Measurements from ENCODE around the gene LZIC. TPM values are rescaled to one million over a fixed set of nuclear protein-coding genes. Genes with fewer than 3 reads are reported as not detected.

The LZIC gene
- total and polyA plus RNA-seq, 9 of the 15 experiments (the other 6 are each of a cell fraction or from before 2014, with no cell fraction given) = 32.9 to 109 (median 61.7) TPM

DNA sequence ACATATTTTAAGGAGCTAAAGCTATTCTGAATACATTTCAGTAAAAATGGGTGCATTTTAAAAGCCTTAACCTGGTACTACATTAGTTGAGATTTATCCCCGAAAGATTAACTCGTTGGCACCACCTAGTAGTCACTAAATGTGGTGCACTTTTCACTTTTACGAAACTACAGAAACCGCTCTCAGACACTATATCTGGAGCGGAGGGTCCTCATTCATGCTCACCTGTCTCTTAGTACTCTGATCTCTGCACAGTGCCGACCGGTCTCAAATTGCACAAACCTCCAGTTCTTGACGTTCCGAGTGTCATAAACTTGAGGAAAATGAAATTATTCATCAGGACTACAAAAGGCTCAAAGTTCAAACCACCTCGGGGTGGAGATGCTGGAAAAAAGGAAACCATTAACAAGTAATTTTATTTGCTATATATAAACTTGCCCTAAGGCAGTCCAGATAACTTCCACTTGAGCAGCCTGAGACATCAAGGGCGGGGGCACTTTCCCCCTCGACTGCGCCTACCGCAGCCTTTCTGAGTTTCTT lies 722 bp downstream of the LZIC start (continued):
- TF ChIP-seq, protein P1, sequence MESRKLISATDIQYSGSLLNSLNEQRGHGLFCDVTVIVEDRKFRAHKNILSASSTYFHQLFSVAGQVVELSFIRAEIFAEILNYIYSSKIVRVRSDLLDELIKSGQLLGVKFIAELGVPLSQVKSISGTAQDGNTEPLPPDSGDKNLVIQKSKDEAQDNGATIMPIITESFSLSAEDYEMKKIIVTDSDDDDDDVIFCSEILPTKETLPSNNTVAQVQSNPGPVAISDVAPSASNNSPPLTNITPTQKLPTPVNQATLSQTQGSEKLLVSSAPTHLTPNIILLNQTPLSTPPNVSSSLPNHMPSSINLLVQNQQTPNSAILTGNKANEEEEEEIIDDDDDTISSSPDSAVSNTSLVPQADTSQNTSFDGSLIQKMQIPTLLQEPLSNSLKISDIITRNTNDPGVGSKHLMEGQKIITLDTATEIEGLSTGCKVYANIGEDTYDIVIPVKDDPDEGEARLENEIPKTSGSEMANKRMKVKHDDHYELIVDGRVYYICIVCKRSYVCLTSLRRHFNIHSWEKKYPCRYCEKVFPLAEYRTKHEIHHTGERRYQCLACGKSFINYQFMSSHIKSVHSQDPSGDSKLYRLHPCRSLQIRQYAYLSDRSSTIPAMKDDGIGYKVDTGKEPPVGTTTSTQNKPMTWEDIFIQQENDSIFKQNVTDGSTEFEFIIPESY (CRISPR knock-in tag; IDR thresholded peaks at IDR 0.05) = no peak
- no peak for TF ChIP-seq WHSC1 (IDR thresholded peaks at IDR 0.05; ENCODE audit: low read length)
- TF ChIP-seq BACH1 (tag; IDR thresholded peaks at IDR 0.05) = no peak
- no peak for TF ChIP-seq RNF2 (IDR thresholded peaks at IDR 0.05)
- no peak for TF ChIP-seq SLC30A9 (CRISPR knock-in tag; IDR thresholded peaks at IDR 0.05)
- no peak for TF ChIP-seq EZH2 (IDR thresholded peaks at IDR 0.05; ENCODE audit: borderline replicate concordance, low read depth, low read length)
- TF ChIP-seq MXI1 (IDR thresholded peaks at IDR 0.05; ENCODE audit: low read depth, low read length) = no peak
- TF ChIP-seq BRD9 (IDR thresholded peaks at IDR 0.05; ENCODE audit: low read depth, partially characterized antibody) = peak; percentile 36
- no peak for TF ChIP-seq PREB (CRISPR knock-in tag; IDR thresholded peaks at IDR 0.05)
- no peak for TF ChIP-seq MAFF (IDR thresholded peaks at IDR 0.05; ENCODE audit: low read length)
- TF ChIP-seq E2F8 (IDR thresholded peaks at IDR 0.05; ENCODE audit: low read depth, partially characterized antibody) = no peak
- no peak for TF ChIP-seq BMI1 (IDR thresholded peaks at IDR 0.05; ENCODE audit: low read length)
- no peak for TF ChIP-seq IRF9 (tag; IDR thresholded peaks at IDR 0.05)
- TF ChIP-seq, protein P2, sequence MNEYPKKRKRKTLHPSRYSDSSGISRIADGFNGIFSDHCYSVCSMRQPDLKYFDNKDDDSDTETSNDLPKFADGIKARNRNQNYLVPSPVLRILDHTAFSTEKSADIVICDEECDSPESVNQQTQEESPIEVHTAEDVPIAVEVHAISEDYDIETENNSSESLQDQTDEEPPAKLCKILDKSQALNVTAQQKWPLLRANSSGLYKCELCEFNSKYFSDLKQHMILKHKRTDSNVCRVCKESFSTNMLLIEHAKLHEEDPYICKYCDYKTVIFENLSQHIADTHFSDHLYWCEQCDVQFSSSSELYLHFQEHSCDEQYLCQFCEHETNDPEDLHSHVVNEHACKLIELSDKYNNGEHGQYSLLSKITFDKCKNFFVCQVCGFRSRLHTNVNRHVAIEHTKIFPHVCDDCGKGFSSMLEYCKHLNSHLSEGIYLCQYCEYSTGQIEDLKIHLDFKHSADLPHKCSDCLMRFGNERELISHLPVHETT (CRISPR knock-in tag; conservative IDR thresholded peaks at IDR 0.05 in 1 of 2, IDR thresholded peaks at IDR 0.05 in 1 of 2) = no peak
- TF ChIP-seq ZNF12 (CRISPR knock-in tag; IDR thresholded peaks at IDR 0.05) = no peak
- TF ChIP-seq IFI16 (CRISPR knock-in tag; IDR thresholded peaks at IDR 0.05) = no peak
- TF ChIP-seq ZC3H4 (CRISPR knock-in tag; IDR thresholded peaks at IDR 0.05; ENCODE audit: borderline replicate concordance) = peak; percentile 27; the same call in 1 of the 2 replicates
- TF ChIP-seq SMAD1 (IDR thresholded peaks at IDR 0.05; ENCODE audit: low read depth, low read length, partially characterized antibody) = no peak

Measured in K562 (cell line).